HG03135 (cell line): Measurements from ENCODE around the gene KCNJ4.
"Not testable (repeated sequence)": the region's sequence is repeated elsewhere in the genome, so short reads cannot be mapped to it uniquely, and the experiment has no call there.

Experiments
- ATAC-seq: cut with Tn5 transposase; IDR thresholded peaks from one replicate; pipeline ENCODE4 v1.9.1; 2021; ENCODE audit warnings: mild to moderate bottlenecking, moderate library complexity; ENCODE audit not compliant: unreplicated experiment

KCNJ4 gene

DNA sequence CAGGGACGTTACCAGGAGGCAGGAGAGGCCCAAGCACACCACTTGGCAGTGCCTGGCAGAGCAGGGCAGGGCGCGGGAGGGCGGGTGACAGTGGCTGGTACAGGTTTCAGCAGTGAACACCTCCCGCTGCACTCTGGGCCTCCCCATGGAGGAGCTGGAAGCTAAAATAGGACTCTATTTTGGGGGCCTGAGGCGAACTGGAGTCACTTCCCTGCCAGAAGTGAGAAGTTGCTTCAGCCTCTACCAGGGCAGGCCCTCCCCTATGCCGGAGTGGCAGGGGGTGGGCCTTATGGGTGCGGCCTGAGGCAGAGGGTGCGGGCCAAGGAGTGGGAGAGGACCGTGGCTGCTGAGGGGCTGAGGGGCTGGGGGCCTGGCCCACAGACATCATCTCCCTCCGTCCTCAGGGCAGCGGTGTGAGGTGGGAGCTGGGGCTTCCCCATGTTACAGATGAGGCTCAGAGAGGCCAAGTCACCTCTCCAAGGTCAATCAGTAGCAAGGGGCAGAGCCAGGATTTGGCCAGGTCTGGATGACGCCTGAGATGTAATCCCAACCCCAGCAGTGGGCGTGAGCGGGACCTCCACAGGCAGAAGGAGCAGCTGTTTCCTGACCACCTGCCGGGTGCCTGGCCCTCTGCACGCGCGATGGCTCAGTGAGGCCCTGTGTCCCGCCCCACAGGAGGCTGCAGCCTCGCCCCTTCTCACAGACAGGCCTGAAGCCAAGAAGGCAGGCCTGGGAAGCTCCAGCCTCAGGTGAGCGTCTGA lies 39.3 kb downstream of the KCNJ4 start:
- no peak for ATAC-seq

DNA sequence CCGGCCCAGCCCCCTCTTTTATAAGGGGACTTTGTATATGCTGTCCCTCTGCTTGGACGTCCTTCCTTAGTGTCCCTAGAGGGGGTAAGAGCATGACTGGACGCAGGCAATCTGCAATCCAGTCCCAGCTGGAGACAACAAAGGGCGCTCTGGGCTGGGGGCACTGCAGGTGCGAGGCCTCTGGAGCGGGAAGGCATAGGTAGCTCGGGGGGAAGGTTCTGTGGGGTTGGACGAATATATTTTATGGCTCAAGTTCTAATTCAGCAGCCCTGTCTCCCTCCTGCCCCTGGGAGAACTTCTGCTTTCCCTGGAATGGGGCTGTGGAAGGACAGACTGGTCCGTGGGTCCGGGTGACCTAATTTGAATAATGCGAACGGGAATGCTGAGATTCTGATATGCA lies 40.0 kb downstream of the KCNJ4 start:
- ATAC-seq, result no peak

DNA sequence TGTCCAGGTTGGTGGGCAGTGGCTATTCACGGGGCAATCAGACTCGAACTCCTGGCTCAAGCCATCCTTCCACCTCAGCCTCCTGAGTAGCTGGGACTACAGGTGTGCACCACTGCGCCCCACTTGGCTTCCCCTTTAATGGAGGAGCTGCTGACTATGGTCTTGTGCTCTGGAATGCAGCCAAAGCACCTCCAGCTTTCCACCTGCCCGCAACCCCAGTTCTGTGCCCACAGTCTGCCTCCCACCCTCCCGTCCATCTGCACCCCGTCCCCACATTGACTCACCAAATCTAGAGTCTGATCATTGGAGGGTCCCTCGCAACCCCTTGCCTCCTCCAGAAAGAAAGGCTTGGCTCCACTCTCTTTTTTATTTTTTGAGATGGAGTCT lies 41.0 kb downstream of the KCNJ4 start:
- no peak for ATAC-seq

DNA sequence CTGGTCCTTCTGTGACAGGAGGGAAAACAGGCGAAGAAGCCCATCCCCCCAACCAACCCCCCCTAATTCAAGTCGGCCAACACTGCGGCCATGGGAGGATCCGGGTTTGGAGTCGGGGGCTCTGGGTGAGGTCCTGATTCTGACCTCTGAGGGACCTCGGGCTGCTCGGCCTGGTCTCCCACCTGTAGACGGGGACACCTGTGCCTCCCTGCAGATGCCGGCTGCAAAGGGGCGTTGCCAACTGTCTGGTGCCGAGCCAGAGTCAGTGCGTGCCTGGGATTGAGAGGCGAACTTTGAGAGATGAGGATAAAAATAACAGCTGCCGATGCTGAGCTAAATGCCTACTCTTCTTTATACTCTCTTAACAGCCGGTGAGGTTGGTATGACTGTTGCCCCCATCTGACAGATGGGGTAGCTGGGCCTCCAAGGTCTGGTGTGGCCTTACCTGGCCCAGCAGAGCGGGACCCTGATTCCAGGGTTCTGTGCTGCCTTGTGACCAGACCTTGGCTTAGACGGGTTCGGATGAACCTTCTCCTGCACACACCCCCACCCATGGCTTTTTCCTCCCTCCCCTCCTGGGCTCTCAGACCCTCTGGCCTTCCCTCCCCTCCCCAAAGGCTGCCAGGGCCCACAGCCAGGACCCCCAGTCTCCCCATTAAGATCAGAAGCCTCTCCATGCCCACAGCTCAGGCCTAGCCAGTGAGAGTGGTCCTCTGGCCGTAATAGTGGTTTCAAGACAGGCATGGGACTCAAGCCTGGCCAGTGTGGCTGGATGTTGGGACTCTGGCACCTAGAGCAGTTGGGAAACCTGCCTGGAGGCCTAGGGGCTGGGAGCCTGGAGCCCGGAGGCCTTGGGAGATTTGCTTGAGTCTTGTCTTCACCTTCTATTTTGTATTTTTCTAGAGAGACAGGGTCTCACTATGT lies 41.7 kb downstream of the KCNJ4 start:
- ATAC-seq, result no peak

DNA sequence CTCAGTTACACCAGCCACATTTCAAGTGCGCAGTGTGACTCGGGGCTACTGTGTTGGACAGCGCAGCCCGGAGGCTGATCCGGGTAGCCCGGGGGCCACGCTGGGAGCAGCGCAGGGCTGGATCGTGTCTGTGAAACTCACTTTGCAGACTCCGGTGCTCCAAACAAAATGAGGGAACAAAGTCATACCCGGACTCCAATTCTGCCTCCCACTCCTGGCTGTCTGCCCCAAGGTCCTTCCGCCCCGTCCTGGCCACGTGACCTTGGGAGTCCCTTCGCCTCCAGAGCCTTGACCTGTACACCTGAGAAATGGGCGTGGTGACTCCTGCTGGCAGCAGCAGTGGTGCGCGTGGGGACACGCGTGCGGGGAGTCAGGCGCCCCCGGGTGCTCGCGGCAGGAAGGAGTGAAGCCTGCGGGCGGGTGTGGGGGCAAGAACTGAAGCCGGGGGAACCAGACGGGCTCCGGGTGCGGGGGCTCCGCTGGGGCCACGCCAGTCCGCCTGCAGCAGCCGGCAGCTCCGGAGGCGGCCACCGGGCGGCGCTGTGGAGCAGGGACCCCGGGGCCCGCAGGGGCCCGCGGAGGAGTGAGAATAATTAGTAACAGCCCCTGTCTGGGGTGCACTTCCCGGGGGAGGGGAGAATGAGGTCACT lies 42.4 kb downstream of the KCNJ4 start:
- ATAC-seq, result no peak

DNA sequence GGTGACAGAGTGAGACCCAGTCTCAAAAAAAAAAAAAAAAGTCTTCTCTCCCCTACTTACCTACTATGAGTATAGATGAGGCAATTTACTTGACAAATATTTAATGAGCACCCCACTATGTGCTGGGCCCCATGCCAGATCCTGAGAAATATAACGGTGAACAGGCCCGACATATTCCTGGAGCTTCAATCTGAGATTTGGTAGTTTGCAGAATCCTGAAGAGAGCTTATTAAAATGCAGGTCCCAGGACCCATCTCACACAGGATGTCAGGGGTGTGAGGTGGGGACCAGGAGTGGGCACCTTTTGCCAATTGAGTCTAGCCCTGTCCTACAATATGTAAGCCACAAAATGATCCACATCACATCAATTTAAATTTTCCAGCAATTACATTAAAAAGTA lies 44.0 kb downstream of the KCNJ4 start:
- ATAC-seq, result no peak

DNA sequence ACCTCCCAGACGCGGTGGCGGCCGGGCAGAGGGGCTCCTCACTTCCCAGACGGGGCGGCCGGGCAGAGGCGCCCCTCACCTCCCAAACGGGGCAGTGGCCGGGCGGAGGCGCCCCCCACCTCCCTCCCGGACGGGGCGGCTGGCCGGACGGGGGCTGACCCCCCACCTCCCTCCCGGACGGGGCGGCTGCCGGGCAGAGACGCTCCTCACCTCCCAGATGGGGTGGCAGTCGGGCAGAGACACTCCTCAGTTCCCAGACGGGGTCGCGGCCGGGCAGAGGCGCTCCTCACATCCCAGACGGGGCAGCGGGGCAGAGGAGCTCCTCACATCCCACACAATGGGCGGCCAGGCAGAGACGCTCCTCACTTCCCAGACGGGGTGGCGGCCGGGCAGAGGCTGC lies 45.1 kb downstream of the KCNJ4 start:
- not testable (repeated sequence) for ATAC-seq

DNA sequence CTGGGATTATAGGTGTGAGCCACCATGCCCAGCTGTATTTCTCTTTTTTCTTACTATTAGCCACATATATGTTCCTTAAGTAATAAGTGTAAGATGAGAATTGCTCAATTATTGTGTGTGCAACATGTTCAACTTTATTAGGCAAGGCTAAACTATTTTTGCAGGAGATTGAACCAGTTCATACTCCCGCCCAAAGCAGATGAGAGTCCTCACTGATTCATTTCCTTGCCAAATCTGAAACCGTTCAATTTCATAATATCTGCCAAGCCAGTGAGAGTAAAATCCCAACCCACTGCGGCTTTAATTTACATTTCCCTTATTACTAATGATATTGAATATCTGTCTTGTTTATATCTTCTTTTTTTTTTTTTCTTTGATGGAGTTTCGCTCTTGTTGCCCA lies 48.4 kb downstream of the KCNJ4 start:
- no peak for ATAC-seq

DNA sequence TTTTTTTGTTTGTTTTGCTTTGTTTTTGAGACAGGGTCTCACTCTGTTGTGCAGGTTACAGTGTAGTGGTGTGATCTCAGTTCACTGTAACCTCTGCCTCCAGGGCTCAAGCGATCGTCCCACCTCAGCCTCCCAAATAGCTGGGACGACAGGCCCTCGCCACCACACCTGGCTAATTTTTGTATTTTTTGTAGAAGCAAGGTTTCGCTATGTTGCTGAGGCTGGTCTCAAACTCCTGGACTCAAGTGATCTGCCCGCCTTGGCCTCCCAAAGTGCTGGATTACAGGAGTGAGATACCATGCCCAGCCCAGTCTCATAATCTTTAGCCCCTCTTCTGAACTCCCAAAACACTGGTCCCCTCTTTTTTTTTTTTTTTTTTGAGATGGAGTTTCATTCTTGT lies 50.6 kb downstream of the KCNJ4 start:
- ATAC-seq, result no peak

DNA sequence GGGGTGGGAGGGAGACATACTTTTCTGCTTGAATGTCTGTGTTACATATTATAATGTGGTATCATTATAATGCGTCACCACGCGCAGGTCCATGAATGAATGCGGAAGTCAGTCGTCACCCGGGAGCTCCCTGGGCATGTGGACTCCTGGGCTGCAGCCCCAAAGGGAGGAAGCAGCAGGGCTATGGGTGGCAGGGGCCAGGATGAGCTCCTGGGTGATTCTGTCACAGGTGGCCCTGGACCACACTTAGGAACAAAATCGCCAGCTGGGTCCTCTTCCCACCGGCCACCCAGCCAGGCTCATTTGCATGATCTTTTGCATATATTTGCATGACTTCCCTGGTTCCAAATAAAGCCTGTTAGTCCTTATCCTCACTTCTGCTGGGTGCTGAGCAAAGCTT lies 51.2 kb downstream of the KCNJ4 start:
- ATAC-seq, result no peak

DNA sequence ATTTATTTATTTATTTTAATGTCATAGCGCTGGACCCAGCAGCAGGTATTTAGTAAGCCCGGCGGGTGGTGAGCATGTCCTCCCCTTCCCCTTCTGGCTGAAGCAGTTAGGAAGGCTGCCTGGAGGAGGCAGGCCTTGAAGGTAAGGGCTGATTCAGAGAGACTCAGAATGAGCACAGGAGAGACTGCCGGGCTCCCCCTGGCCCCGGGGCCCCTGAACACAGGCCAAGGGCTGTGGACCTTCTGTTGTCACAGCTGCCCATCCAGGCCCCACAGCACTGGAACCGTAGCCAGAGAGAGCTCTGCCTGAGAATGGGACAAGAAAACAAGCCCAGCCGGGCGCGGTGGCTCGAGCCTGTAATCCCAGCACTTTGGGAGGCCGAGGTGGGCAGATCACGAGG lies 52.8 kb downstream of the KCNJ4 start:
- ATAC-seq, result no peak

DNA sequence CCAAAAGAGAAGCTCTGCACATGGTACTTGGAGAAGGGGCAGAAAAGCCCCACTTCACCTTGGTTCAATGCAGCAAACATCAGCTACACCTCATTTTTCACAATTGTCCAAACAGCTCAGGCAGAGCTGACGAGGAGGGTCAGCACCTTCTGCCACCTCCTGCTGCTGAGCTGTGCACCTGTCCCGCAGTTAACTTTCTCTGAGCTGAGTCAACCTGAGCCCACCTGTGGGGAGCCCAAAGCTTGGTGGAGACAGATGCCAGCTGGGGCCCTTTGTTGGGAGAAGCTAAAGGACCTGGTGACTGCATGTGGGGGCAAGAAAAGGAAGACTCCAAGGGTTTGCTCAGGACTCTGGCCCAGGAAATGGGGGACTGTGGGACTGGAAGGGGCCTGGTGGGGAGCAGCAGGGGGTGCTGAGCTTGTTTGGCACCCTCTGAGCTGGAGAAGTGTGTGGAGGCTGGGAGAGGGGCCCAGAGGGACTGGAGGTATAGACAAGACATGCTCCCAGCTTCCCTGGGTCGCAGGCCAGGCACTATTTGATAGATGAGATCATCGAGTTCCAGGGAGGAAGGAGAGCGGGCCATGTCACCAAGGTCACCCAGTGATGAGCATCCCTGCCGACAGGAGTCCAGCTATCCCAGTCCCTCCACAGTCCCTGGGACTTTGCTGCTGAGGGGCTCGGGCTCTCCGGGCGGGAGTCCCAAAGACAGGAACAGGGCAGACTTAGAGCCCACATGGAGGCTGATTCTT lies 53.5 kb downstream of the KCNJ4 start:
- no peak for ATAC-seq

DNA sequence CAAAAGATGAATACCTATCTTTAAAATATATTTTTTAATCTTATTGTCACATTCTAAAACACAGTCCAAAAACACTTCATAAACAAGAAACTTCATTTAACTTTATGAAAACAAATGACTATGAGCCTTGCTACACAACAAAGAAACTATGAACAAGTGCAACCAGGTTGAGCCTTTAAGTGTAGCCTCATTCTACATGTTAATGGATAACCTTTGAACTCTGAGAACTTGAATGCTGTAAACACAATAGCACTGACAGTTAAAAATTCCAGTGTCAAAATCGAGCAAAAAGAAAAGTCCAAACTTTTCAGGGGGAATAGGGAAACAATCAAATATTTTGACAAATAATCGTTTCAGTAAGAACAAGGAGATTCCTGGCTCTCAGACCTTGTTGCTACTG lies 54.7 kb downstream of the KCNJ4 start:
- not testable (repeated sequence) for ATAC-seq

DNA sequence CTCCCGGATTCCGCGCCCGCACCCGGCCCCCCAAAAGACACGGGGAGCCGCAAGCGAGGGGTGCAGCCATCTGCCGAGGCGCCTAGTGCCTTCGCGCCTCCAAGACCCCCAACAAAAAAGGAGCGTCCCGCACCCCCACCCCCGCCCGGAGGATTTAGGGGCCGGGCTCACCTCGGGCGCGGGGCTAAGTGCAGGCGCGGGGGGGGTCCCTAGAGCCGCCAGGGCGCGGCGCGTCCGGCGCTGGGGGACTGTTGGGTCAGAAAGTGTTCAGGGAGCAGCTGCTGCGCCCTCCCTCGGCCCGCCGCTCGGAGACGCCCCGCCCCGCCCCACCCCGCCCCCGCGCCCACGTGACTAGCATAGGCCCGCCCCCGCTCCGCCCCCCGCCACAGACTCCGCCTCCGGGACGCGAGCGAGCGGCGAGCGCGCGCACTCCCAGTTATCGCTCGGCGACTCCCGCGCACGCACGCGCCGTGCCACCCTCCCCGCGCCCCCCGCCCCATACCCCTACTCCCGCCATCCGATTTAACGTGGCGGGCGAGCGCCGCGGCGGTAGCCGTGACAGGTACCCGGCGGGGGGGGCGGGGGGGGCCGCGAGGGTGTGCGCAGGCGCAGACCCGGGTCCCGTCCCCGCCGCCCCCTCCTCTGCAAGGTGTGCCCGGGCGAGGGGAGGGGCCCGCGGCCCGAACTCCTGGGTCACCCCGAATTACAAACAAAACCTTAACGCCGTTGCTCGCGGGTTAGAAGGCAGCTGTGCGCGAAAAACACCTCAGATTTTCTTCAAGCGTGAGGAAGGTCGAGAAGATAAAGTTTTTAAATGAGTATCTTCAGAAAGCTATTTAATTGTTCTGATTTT lies 56.2 kb downstream of the KCNJ4 start:
- peak; percentile 46 for ATAC-seq

DNA sequence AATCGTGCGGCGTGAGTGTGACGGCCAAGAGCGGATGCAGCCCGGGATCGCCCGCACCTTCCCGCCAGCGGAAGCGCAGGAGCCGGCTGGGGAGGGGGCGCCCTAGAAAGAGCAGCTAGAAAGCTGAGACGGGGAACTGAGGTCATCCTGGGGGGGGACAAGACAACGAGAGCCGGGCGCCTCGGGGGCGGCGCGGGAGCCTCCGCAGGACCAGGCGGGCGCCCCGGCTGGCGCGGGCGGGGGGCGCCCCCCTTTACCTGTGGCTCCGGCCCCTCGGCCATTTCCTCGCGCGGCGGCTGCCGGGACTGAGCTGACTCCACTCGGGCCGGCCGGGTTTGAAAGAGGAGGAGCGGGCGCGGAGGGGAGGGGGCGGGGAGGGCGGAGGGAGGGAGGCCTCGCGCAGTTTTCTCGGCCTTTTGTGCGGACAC lies 56.8 kb downstream of the KCNJ4 start:
- ATAC-seq, result peak; percentile 37

DNA sequence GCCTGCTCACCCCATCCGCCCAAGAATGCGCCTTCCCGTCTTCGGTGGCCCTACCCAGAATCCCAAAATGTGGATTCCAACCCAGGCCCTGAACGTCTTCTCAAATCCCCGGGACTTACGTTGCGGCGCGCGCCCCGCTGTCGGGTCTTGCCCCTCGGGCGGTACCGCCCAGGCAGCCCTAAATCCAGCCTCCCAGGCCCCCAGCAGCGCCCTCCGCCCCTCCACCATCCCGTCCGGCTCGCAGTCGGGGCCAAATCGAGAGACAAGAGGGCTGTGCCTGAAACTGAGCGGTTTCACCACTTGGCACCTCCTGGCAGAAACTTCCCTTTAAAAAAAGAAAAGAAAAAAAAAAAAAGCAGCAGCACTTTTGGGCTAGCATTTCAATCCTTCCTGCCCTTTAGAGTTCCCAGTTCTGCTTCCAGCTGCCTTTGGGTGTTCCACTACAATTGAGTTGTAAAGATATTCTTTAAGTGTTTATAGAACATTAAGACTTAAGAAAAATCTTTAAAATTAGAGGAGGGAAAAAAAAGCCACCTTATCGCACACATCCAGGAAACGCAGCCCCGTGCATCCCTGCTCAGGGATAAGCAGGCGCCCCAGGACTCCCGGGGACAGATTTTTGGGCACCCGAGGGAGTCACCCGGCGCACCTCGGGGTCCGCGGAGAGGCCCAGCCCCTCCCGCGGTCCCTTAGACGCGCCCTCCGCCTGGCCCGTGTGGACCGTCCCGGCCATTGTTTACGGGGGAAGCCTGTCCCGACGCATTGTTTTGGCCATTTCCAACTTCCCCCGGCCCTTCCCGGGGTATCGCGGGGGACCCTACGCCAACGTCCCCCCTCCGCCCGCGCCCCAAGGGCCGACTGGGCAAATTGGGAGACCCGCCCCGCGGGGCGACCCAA lies 57.6 kb downstream of the KCNJ4 start:
- no peak for ATAC-seq

DNA sequence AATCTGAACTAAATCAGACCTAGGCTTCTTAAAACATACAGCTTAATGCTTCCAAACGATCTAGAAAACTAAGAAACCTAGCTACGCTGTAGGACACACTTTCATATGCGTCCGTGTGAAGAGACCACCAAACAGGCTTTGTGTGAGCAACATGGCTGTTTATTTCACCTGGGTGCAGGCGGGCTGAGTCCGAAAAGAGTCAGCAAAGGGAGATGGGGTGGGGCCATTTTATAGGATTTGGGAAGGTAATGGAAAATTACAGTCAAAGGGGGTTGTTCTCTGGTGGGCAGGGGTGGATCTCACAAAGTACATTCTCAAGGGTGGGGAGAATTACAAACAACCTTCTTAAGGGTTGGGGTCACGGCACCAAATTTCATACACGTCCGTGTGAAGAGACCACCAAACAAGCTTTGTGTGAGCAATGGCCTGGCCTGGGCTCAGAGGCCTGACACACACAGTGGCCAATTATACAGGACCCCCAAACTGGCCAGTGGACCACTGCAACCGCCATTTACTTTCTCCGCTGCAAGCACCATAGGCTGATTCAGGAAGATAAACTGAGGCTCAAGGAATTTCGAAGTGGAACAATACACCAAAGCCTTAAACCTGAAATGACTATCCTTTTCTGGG lies 58.4 kb downstream of the KCNJ4 start:
- ATAC-seq, result not testable (repeated sequence)

DNA sequence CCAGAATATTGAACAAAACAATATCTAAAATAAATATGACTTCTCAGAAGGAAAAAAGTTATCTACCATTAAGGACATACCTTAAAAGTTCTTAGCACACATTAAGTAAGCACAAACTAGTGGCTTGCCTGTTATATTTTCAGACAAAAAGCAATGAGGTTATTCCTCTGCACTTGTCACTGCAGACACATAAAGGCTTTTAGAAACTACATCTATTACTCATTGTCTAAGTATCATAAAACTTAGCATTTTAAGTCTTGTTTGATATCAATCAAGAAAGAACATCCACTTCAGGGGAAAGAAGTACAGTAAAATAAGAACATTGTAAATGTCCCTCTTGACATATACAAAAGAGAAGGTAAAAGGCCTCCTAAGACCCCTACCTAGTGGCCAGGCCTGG lies 59.1 kb downstream of the KCNJ4 start:
- ATAC-seq, result not testable (repeated sequence)
